ENCODE data around the gene GATB.

DNA sequence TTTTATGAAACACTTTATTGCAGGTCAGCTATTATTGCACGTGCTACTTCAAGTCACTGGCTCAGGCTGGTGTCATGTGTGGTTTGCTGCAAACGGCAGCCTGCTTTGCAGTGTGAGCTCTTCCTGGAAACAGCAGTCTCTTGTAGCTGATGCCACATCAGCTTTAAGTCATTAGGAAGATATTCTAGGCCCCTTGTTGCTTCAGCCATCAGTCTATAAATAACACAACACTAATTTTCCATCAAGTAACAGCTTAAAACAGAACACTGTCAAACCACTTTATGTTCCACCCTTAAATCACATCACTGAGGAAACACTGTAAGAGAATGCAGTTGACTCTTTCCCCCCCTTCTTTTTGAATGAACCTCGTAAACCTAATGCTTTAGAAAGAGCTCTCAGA lies 93.8 kb downstream of the GATB start:
- TF ChIP-seq, protein P1, sequence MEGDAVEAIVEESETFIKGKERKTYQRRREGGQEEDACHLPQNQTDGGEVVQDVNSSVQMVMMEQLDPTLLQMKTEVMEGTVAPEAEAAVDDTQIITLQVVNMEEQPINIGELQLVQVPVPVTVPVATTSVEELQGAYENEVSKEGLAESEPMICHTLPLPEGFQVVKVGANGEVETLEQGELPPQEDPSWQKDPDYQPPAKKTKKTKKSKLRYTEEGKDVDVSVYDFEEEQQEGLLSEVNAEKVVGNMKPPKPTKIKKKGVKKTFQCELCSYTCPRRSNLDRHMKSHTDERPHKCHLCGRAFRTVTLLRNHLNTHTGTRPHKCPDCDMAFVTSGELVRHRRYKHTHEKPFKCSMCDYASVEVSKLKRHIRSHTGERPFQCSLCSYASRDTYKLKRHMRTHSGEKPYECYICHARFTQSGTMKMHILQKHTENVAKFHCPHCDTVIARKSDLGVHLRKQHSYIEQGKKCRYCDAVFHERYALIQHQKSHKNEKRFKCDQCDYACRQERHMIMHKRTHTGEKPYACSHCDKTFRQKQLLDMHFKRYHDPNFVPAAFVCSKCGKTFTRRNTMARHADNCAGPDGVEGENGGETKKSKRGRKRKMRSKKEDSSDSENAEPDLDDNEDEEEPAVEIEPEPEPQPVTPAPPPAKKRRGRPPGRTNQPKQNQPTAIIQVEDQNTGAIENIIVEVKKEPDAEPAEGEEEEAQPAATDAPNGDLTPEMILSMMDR (conservative IDR thresholded peaks at IDR 0.05 in 1 of 2, IDR thresholded peaks at IDR 0.05 in 1 of 2; ENCODE audit: extremely low read depth in 1 of 2, insufficient read depth in 1 of 2, low read depth in 1 of 2, low read length in 2 of 2): no peak
- no peak for TF ChIP-seq EZH2 (IDR thresholded peaks at IDR 0.05; ENCODE audit: borderline replicate concordance, low read length)
